SH-SY5Y (cell line): ENCODE results near the gene DOCK4.
A peak's percentile ranks its signal among the peaks of the same experiment; 100 is the strongest.

Experiments
- GATA2 ChIP-seq: IDR thresholded peaks from 2 replicates; pipeline ENCODE4 v1.6.1; 2011; ENCODE audit warnings: mild to moderate bottlenecking, low read depth, low read length
- GATA3 ChIP-seq: IDR thresholded peaks from 2 replicates; pipeline ENCODE4 v1.6.1; 2011; ENCODE audit warnings: low read depth, mild to moderate bottlenecking, low read length, moderate library complexity

Gene DOCK4, protein sequence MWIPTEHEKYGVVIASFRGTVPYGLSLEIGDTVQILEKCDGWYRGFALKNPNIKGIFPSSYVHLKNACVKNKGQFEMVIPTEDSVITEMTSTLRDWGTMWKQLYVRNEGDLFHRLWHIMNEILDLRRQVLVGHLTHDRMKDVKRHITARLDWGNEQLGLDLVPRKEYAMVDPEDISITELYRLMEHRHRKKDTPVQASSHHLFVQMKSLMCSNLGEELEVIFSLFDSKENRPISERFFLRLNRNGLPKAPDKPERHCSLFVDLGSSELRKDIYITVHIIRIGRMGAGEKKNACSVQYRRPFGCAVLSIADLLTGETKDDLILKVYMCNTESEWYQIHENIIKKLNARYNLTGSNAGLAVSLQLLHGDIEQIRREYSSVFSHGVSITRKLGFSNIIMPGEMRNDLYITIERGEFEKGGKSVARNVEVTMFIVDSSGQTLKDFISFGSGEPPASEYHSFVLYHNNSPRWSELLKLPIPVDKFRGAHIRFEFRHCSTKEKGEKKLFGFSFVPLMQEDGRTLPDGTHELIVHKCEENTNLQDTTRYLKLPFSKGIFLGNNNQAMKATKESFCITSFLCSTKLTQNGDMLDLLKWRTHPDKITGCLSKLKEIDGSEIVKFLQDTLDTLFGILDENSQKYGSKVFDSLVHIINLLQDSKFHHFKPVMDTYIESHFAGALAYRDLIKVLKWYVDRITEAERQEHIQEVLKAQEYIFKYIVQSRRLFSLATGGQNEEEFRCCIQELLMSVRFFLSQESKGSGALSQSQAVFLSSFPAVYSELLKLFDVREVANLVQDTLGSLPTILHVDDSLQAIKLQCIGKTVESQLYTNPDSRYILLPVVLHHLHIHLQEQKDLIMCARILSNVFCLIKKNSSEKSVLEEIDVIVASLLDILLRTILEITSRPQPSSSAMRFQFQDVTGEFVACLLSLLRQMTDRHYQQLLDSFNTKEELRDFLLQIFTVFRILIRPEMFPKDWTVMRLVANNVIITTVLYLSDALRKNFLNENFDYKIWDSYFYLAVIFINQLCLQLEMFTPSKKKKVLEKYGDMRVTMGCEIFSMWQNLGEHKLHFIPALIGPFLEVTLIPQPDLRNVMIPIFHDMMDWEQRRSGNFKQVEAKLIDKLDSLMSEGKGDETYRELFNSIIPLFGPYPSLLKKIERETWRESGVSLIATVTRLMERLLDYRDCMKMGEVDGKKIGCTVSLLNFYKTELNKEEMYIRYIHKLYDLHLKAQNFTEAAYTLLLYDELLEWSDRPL (N-terminal part only)

DNA sequence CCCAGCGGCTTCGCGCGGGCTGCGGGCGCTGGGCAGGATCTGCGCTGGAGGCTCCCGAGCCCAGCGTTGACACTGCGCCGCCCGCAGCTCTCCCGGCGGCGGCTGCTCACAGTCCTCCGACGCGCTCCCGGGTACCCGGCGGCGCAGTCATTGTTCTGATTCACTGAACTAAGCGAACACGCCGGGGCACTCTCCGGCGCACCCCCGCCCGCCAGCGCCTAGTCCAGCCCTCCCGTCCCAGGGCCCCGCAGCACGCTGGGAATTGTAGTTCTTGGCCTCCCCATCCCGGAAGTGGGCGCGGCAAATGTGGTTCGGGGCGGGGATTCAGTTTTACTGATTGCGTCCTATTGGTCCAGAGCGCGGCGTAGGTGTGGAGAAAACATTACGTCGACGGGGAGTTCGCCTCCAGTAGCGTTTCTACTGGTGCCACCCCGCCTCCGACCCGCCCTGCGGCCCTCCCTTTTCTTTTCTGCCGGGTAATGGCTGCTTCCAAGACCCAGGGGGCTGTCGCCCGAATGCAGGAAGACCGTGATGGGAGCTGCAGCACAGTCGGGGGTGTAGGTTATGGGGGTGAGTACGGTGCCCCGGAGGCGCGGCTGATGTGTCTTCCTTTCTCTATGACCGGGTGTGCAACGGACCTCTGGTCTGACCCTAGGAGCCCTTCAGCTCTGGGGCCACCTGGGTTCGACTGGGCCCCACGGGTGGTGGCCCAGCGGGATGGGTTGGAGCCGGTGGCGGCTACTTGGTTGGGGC lies at the start of gene DOCK4, which contains the start of gene ZNF277:
DOCK4 (minus strand) TSS at position 162 of the 753 bp plus-strand sequence. CDS start 261 bp downstream, outside the sequence.
ZNF277 (plus strand) TSS at position 458 of the 753 bp plus-strand sequence; CDS start at position 480, 22 bp downstream.
- TF ChIP-seq GATA3 (no peak), GATA2 (no peak)

DNA sequence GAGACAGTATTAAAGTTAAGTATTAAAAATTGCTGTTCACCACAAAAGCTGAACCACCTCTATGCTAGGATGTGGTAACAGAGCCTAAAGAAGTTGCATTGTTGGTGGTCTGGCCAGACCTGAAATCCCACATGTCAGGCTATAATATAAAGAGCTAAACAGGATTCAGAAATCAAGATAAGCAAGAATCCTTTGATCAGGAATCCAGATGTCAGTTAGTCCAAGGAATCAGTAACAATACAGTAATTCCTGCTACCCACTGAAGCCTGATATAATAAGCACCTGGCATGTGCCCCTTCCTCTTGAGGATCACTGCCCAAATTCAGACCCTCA lies 49.2 kb upstream of the DOCK4 start:
- TF ChIP-seq GATA2: peak; percentile 69
- TF ChIP-seq GATA3: peak; percentile 59

DNA sequence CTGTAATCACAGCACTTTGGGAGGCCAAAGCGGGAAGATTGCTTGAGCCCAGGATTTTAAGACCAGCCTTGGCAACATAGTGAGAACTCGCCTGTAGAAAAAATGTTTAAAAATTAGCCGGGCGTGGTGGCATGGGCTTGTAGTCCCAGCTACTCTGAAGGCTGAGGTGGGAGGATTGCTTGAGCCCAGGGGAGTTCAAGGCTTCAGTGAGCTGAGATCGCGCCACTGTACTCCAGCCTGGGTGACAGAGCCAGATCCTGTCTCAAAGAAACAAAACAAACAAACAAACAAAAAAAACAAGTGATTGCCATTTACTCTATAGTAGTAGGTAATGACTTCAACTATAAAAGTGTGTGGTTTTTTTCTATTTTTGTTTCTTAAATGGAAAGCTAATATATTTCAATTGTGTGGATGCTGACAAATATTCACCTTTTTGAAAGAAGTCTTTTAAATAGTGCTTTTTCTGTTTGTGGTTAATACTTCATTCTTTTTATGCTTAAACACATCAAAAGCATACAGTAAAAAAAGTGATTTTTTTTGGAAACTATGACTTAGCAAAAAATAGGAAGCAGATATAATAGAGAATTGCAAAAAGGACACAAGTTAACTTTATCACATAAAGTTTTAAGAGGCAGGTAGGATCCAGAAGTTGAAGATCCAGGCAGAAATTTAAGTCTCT lies 48.6 kb upstream of the DOCK4 start:
- TF ChIP-seq GATA3 (no peak), GATA2 (no peak)

DNA sequence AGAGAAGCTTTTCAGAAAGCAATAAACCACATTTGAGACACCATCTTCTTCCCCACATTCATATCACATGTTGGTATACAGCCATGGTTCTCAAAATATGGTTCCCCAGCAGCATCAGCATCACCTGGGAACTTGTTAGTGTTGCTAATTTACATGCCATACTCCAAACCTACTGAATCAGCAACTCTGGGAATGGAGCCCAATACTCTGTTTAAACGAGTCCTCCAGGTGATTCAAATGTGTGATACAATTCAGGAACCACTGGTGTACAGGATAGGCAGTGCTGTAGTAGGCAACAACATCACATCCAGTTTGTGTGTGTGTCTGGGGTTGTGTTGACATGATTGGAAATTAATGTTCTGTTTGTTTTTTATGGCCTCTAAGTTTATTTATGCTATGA lies 48.0 kb upstream of the DOCK4 start:
- TF ChIP-seq GATA3 (no peak), GATA2 (no peak)

DNA sequence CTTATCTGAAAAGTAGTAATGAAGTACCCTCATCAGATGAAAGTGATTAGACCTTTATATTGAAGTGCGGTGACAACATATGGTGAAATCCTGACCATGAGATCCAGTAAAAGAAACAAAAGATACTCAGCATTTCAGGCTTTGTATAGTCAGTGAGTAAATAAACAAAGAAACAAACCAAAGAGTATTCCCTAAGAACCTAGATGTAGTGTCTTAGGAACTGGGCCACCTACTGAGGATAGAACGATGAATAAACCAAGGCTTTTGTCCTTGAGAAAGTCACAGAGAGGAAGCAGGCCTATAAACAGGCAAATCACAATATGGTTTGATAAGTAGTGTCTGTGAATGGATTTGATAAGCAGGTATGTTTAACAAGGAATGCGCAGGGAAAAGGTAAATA lies 46.5 kb upstream of the DOCK4 start:
- TF ChIP-seq GATA2: no peak
- TF ChIP-seq GATA3: no peak

DNA sequence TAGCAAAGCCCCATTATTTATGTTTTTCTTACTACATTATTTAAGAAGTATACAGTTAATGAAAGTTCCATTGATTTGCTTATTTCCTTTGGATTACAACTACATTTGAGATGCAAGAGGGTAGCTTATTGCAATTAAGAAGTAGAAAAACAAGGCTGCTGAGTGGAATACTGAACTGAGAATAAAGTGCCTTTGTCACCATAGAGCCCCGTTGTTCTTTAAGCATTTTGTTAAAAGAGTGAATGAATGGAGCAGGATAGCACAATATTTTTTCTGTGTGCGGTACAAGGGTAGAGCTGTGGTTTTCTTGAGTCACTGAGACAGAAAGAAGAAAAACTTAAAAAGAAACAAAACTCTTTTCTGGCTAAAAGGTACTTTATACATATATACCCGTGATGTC lies 45.9 kb upstream of the DOCK4 start:
- TF ChIP-seq GATA3 (no peak), GATA2 (no peak)

DNA sequence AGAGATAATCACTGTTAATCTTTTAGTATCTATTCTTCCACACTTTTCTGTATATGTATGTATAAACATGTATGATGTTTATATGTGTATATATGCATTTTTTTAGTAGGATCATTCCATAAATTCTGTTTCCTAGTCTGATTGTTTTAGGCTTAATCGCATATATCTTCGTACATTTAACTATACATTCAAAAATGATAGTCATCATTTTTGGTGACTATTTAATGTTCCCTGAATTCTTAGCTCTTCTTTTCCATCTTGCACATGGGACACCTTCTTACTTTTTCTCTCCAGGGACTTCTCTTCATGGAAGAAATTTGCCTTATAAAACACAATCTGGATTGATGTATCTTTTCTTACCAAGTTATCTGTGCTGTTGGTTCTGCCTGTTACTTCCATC lies 42.4 kb upstream of the DOCK4 start:
- no peak for TF ChIP-seq GATA3
- no peak for TF ChIP-seq GATA2

DNA sequence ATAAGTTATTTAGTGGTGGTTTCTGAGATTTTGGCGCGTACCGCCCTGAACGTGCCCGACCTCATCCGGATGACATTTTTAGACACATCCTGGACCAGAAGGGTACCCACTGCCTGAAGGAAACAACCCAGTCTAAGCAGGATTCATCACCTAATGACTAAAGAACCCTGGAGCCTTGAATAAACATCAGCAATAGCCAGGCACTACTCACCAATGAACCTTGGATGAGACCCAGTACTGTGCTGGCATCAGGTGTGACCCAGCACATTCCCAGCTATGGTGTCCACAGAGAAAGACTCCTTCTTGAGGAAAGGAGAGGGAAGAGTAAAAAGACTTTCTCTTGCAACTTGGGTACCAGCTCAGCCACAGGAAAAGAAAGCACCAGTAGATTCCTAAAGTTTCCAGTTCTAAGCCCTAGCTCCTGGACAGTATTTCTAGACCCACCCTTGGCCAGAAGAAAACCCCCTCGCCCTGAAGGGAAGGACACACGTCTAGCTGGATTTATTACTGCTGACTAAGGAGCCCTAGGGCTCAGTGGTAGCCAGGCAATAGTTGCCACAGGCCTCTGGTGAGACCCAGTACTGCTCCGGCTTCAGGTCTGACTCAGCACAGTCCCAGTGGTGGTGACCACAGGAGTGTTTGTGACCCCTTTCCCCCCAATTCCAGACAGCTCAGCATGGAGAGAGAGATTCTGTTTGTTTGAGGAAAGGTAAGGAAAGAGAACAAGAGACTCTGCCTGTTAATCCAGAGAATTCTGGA lies 32.8 kb upstream of the DOCK4 start:
- TF ChIP-seq GATA2 (no peak), GATA3 (no peak)

DNA sequence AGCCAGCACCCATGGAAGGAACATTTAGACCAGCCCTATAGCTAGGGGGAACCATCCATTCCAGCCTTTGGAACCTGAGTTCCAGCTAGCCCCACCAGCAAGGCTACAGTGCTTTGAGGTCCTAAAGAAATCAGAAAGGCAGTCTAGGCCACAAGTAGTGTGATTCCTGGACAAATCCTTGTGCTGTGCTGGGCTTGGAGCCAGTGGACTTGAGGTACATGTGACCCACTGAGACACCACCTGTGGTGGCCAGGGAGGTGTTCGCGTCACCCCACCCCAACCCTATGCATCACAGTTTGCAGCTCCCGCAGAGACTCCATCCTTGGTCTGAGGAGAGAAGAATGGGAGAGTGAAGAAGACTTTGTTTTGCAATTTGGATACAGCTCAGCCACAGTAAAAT lies 32.1 kb upstream of the DOCK4 start:
- TF ChIP-seq GATA2 (no peak), GATA3 (no peak)

DNA sequence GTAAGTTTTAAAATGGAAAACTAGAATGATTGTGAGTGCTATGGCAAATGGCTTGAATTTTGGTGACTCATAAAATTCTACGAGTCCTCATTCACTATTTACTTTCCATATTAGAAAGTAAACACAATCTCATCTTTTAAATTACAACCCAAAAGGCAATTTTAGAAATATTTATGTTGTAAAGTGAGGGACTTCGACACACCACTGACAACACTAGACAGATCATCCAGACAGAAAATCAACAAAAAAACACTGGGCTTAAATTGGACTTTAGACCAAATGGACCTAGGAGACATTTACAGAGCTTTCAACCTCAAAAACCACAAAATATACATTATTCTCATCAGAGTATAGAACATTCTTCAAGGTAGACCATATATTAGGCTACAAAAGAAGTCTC lies 30.4 kb upstream of the DOCK4 start:
- no peak for TF ChIP-seq GATA3
- TF ChIP-seq GATA2: no peak

DNA sequence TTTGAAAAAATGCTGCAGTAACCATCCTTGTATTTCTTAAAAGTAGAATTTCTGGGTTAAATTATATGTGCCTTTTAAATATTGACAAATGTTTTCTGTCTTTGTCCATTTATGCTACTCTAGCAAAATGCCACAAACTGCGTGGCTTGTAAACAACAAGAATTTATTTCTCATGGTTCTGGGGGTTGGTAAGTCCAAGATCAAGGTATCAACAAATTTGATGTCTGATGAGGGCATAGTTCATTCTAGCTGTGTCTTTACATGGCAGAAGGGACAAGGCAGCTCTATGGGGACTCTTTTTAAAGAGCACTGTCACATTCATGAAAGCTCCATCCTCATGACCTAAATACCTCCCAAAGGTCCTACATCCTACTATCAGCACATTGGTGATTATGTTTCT lies 27.9 kb upstream of the DOCK4 start:
- TF ChIP-seq GATA3 (no peak), GATA2 (no peak)

DNA sequence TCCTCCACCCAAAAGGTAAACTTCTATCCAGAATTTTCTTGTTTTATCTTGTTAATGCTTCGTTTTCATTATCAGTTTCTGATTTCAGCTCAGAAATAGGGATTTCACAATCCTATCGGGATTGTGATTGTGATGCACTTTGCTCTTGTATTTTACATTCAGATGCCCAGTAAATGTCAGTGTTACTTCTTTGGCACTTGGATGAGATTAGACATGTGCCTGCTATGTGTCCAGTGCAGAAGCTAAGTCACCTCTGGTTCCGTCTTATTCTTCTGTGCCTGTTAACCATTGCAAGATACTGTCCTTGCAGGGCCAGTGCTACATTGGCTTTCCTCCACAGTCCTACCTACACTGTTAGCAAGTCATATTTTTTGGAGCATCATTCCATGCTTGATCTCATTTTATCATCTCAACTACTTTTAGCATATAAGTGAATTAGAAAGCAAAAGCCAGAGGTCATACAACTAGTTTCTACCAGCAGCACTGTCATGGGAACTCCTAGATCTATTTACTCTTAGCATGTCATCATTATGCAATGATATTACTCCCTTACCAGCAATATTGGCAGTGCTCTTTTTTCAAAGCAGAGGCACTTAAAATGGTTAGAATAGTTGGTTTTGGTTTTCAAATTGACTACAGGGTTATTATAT lies 27.0 kb upstream of the DOCK4 start:
- TF ChIP-seq GATA3 (no peak), GATA2 (no peak)
